ENCODE results near the gene SUPT6H. TPM values are rescaled to one million over a fixed set of nuclear protein-coding genes. Genes with fewer than 3 reads are reported as not detected.

The SUPT6H gene
- total and polyA plus RNA-seq, 9 of the 15 experiments (the other 6 are each of a cell fraction or from before 2014, with no cell fraction given) = 1.7 to 77.7 (median 49.2) TPM

DNA sequence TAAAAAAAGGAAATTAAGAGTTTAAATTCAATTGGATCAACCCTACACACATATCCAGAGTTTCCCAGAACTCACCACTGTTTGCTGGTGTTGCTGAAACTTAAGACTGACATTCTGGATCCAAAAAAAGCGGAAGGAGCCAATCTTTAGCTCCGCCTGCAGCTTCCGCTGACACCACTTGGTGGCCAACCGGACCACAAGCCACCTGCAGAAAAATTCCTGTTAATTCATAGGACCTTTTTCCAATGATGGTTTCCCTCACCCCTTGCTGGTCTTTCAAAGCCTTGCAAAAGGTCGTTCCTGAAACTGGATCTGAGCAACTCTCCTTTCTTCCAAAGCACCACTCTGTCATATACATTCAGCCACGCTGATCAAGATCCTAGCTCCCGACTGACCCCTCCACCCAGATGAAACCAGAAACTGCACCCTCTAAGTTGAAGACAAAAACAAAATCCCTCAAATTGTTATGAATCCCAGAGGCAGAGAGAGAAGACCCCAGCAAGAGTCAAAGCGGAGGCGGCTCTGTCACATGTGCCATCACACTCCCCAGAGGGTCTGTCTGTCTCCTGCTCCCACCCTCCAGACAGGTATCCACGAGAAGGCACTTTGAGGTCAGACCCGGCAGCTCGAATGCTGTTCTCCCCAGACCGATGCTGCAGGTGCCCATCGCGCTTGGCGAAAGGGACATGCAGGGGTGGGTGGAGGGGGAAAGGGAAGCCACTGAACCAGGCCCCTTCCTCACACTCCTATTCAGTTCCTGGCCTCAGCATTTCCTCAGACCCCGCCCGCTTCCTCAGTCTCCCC, 17.8 kb upstream of the SUPT6H start (continued):
- TF ChIP-seq KDM2B (CRISPR knock-in tag; IDR thresholded peaks at IDR 0.05) (0 out of 2 replicates have a peak, but pooled peaks have one; percentile 13), CCNT2 (IDR thresholded peaks at IDR 0.05; ENCODE audit: borderline replicate concordance, extremely low read depth, insufficient read length, low read depth, low read length) (no peak), ILF3 (IDR thresholded peaks at IDR 0.05; ENCODE audit: borderline replicate concordance) (0 out of 2 replicates have a peak, but pooled peaks have one; percentile 10), KDM5B (IDR thresholded peaks at IDR 0.05; ENCODE audit: insufficient replicate concordance, low read depth, low read length) (no peak), GTF2A2 (tag; IDR thresholded peaks at IDR 0.05) (no peak), CREBBP (IDR thresholded peaks at IDR 0.05; ENCODE audit: low read depth, low read length) (no peak), TAF7 (tag; IDR thresholded peaks at IDR 0.05) (no peak), RAD51 (IDR thresholded peaks at IDR 0.05; ENCODE audit: borderline replicate concordance, low read depth) (no peak), NR1H2 (CRISPR knock-in tag; IDR thresholded peaks at IDR 0.05) (no peak), ADNP (tag; IDR thresholded peaks at IDR 0.05) (no peak), RBM15 (IDR thresholded peaks at IDR 0.05; ENCODE audit: insufficient read depth, low read length) (no peak), SMARCC2 (IDR thresholded peaks at IDR 0.05; ENCODE audit: low read depth) (no peak), PHB (CRISPR knock-in tag; IDR thresholded peaks at IDR 0.05) (no peak), RBM39 (optimal IDR thresholded peaks at IDR 0.05; ENCODE audit: low read depth, low read length) (peak; percentile 26), ZNF124 (CRISPR knock-in tag; IDR thresholded peaks at IDR 0.05) (no peak), ZBTB1 (CRISPR knock-in tag; IDR thresholded peaks at IDR 0.05; ENCODE audit: borderline replicate concordance, low read depth) (no peak), ZNF23 (CRISPR knock-in tag; IDR thresholded peaks at IDR 0.05) (no peak), ZEB2 (IDR thresholded peaks at IDR 0.05) (peak; percentile 19; the same call in 1 of the 2 replicates), MCM5 (IDR thresholded peaks at IDR 0.05; ENCODE audit: low read depth) (no peak), ZFPM2 (CRISPR knock-in tag; IDR thresholded peaks at IDR 0.05) (no peak)
- TF ChIP-seq, protein P1, sequence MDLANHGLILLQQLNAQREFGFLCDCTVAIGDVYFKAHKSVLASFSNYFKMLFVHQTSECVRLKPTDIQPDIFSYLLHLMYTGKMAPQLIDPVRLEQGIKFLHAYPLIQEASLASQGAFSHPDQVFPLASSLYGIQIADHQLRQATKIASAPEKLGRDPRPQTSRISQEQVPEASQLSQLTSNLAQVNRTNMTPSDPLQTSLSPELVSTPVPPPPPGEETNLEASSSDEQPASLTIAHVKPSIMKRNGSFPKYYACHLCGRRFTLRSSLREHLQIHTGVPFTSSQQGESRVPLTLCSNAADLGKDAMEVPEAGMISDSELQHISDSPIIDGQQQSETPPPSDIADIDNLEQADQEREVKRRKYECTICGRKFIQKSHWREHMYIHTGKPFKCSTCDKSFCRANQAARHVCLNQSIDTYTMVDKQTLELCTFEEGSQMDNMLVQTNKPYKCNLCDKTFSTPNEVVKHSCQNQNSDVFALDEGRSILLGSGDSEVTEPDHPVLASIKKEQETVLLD (IDR thresholded peaks at IDR 0.05) = no peak
- TF ChIP-seq, protein P2, sequence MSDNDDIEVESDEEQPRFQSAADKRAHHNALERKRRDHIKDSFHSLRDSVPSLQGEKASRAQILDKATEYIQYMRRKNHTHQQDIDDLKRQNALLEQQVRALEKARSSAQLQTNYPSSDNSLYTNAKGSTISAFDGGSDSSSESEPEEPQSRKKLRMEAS (CRISPR knock-in tag; IDR thresholded peaks at IDR 0.05) = 0 out of 2 replicates have a peak, but pooled peaks have one; percentile 38
- TF ChIP-seq, protein P3, sequence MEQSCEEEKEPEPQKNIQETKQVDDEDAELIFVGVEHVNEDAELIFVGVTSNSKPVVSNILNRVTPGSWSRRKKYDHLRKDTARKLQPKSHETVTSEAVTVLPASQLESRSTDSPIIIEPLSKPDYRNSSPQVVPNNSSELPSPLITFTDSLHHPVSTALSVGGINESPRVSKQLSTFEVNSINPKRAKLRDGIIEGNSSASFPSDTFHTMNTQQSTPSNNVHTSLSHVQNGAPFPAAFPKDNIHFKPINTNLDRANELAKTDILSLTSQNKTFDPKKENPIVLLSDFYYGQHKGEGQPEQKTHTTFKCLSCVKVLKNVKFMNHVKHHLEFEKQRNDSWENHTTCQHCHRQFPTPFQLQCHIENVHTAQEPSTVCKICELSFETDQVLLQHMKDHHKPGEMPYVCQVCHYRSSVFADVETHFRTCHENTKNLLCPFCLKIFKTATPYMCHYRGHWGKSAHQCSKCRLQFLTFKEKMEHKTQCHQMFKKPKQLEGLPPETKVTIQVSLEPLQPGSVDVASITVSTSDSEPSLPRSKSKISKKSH (CRISPR knock-in tag; IDR thresholded peaks at IDR 0.05) = no peak

Data from K562 (cell line).